A549 (cell line): ENCODE measurements around the gene RPS2.

Source experiments
- EP300 ChIP-seq, 2 experiments: fragments of >200 bp; sonication (Bioruptor Twin); formaldehyde crosslinking; IDR thresholded peaks; 2 replicates in 1 of 2; 3 replicates in 1 of 2; pipeline ENCODE4 v1.6.1; 2016 to 2017
- MAZ ChIP-seq: fragments of 150-350 bp; IDR thresholded peaks from 2 replicates; pipeline ENCODE4 v1.6.1; 2014; ENCODE audit warnings: antibody characterized with exemption, low read depth, low read length, borderline replicate concordance
- POLR2AphosphoS2 ChIP-seq: conservative IDR thresholded peaks from 2 replicates; pipeline ENCODE4 v1.6.1; 2012; ENCODE audit warnings: low read length, improper control_type of control experiment, inconsistent platforms
- TF ChIP-seq, protein P1 (sequence below): fragments of >200 bp; sonication (Bioruptor Twin); formaldehyde crosslinking; IDR thresholded peaks from 3 replicates; pipeline ENCODE4 v1.5.1; 2016

DNA sequence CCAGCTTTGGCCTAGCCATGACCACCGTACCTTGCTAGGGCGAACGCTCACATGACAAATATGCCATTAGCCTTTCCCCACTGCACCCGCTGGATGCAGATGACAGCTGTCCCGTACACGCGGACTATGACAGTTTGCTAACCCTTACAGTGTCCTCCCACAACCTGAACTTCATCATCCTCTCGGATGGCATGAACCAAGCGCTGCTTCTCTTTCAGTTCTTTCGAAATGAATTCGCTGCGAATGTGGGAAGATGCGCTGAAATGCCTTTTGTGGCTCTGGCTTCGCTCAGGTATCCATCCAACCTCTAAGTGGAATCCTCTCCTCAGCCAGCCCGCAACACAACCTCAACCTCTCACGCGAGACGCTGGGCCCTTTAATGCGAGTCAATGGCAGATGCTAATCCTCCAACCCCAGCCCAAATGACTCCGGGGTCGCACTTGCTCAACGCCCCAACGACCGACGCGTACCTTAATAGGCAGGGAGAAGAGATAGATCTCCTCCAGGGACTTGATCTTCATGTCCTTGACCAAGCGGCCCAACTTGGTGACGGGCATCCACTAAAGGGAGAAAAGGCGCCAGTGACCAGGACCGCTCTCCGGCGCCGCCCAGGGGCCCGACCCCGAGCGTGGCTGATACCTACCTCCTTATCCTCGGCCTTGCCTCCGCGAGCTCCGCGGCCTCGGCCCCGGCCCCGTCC lies 670 bp downstream of the RPS2 start:
- TF ChIP-seq MAZ: no peak
- TF ChIP-seq, protein P1, sequence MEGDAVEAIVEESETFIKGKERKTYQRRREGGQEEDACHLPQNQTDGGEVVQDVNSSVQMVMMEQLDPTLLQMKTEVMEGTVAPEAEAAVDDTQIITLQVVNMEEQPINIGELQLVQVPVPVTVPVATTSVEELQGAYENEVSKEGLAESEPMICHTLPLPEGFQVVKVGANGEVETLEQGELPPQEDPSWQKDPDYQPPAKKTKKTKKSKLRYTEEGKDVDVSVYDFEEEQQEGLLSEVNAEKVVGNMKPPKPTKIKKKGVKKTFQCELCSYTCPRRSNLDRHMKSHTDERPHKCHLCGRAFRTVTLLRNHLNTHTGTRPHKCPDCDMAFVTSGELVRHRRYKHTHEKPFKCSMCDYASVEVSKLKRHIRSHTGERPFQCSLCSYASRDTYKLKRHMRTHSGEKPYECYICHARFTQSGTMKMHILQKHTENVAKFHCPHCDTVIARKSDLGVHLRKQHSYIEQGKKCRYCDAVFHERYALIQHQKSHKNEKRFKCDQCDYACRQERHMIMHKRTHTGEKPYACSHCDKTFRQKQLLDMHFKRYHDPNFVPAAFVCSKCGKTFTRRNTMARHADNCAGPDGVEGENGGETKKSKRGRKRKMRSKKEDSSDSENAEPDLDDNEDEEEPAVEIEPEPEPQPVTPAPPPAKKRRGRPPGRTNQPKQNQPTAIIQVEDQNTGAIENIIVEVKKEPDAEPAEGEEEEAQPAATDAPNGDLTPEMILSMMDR: no peak
- TF ChIP-seq EP300 (IDR thresholded peaks at IDR 0.05): no peak
- TF ChIP-seq POLR2AphosphoS2: no peak
